ENCODE data around the gene LRRC7.

GRCh38 chr1:69595486-69595885 lies 27.8 kb downstream of the LRRC7 start:
- TF ChIP-seq POLR2A (IDR thresholded peaks at IDR 0.05) (no peak), POLR2AphosphoS5 (IDR thresholded peaks at IDR 0.05) (no peak), CTCF (IDR thresholded peaks at IDR 0.05) (no peak)

All from breast epithelium (tissue), 3 donors.